HFFc6 (cell line): Measurements from ENCODE around the gene TBX3. TPM values are rescaled to one million over a fixed set of nuclear protein-coding genes. Genes with fewer than 3 reads are reported as not detected.
"Not testable (repeated sequence)": the region's sequence is repeated elsewhere in the genome, so short reads cannot be mapped to it uniquely, and the experiment has no call there.

ENCODE experiments used
- DNase-seq: peaks from one replicate; pipeline ENCODE4 v3.0.0-alpha.2; 2018
- H3K27ac Mint-ChIP-seq: 2 replicates; pipeline ENCODE4 v1.8.0; 2020; ENCODE audit warnings: mild to moderate bottlenecking, mixed read lengths
- H3K27me3 Mint-ChIP-seq: 2 replicates; pipeline ENCODE4 v1.8.0; 2021; ENCODE audit warnings: mild to moderate bottlenecking, moderate library complexity, mixed read lengths; ENCODE audit not compliant: insufficient read depth
- H3K36me3 Mint-ChIP-seq: 2 replicates; pipeline ENCODE4 v1.8.0; 2021; ENCODE audit warnings: low read depth, mixed read lengths
- H3K4me1 Mint-ChIP-seq: 2 replicates; pipeline ENCODE4 v1.8.0; 2020; ENCODE audit warnings: low read depth, mixed read lengths
- H3K4me3 Mint-ChIP-seq: 2 replicates; pipeline ENCODE4 v1.8.0; 2020; ENCODE audit warnings: mild to moderate bottlenecking, moderate library complexity, mixed read lengths
- H3K9me3 Mint-ChIP-seq: 2 replicates; pipeline ENCODE4 v1.8.0; 2020; ENCODE audit warnings: mild to moderate bottlenecking, mixed read lengths
- CTCF ChIP-seq: fragments of 200-600 bp; sonication (generic); IDR thresholded peaks from 2 replicates; pipeline ENCODE4 v1.5.0; 2021; ENCODE audit warnings: antibody characterized with exemption, mild to moderate bottlenecking
- long read RNA-seq: library from polyadenylated mRNA; unstranded; transcript quantifications from one replicate; pipeline ENCODE4 v2.0.0, GENCODE V29; 2019
- total RNA-seq, 6 experiments: library from RNA; stranded (reverse); fragmentation: NEBNext Ultra II Directional; extraction: Animal tissue kit (Norgen Biotek cat#: 25700); gene quantifications; 2 replicates in 1 of 6; 3 replicates in 5 of 6; pipeline ENCODE4 v1.2.3, GENCODE V29; 2021

The TBX3 gene
- total RNA-seq: 100 to 1,000 TPM; 108 to 145 (median 127) TPM
- long read RNA-seq, full-length matches to known transcripts: 23 of 82 reads
- long read RNA-seq, partial matches to known transcripts: 55 of 82 reads
- long read RNA-seq, other reads (novel, unspliced or antisense): 4 of 82 reads

GRCh38 chr12:114684098-114684869 is at the start of gene TBX3:
TSS of gene TBX3 (minus strand) at chr12:114684175. CDS start at chr12:114683200, 975 bp downstream.
- DNase-seq: peak; percentile 100
- Mint-ChIP-seq H3K4me3 (peak within 1 kb of the TSS; percentile 99), H3K36me3 (peaks cover 47% of the 10 kb centered on the region), H3K27ac (peak within 1 kb of the TSS; percentile 100), H3K27me3 (peaks cover 35% of the 10 kb centered on the region), H3K9me3 (peaks cover 34% of the 10 kb centered on the region), H3K4me1 (peaks cover 48% of the 10 kb centered on the region)
- TF ChIP-seq CTCF: peak; percentile 84

- Mint-ChIP-seq H3K27ac (no peak overlapping the region), H3K9me3 (no peaks in the 10 kb centered on the region), H3K4me1 (peaks cover 19% of the 10 kb centered on the region), H3K27me3 (peaks cover 1% of the 10 kb centered on the region), H3K4me3 (no peak overlapping the region), H3K36me3 (peaks cover 4% of the 10 kb centered on the region; the same call in 1 of the 2 replicates)
- DNase-seq: no peak
- TF ChIP-seq CTCF: no peak
Observed at GRCh38 chr12:114732426-114733030, 48.6 kb upstream of the TBX3 start.

- peak; percentile 74 for DNase-seq
Observed at GRCh38 chr12:114729731-114730130, 45.8 kb upstream of the TBX3 start.

GRCh38 chr12:114726092-114726710 is 42.2 kb upstream of the TBX3 start:
- DNase-seq: no peak
- H3K27ac Mint-ChIP-seq: no peak overlapping the region
- peaks cover 16% of the 10 kb centered on the region for H3K4me1 Mint-ChIP-seq
- no peaks in the 10 kb centered on the region for H3K36me3 Mint-ChIP-seq
- no peak for TF ChIP-seq CTCF
- H3K9me3 Mint-ChIP-seq: no peaks in the 10 kb centered on the region
- H3K27me3 Mint-ChIP-seq: no peaks in the 10 kb centered on the region; the same call in none of the 2 replicates
- no peak overlapping the region for H3K4me3 Mint-ChIP-seq

More at GRCh38 chr12:114729731-114730130, 45.8 kb upstream of the TBX3 start:
- Mint-ChIP-seq H3K27ac (peak overlapping the region; percentile 82), H3K36me3 (no peaks in the 10 kb centered on the region), H3K27me3 (no peaks in the 10 kb centered on the region; the same call in none of the 2 replicates), H3K4me1 (peaks cover 19% of the 10 kb centered on the region), H3K4me3 (no peak overlapping the region), H3K9me3 (no peaks in the 10 kb centered on the region)
- TF ChIP-seq CTCF: no peak

DNA sequence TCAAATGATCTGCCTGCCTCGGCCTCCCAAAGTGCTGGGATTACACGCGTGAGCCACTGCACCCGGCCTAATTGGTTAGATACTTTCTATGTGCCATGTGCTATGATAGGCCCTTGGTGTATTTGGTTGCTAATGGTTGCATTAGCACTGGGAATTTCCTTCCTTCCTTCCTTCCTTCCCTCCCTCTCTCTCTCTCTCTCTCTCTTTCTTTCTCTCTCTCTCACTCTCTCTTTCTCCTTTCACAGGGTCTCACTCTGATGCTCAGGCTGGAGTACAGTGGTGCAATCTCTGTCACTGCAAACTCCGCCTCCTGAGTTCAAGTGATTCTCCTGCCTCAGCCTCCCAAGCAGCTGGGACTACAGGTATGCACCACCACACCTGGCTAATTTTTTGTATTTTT is 38.2 kb upstream of the TBX3 start:
- H3K27ac Mint-ChIP-seq, H3K9me3 Mint-ChIP-seq, H3K27me3 Mint-ChIP-seq, H3K4me3 Mint-ChIP-seq, H3K4me1 Mint-ChIP-seq, H3K36me3 Mint-ChIP-seq, DNase-seq: not testable (repeated sequence)
